HCT116 (cell line): Measurements from ENCODE around the gene NUCB1. TPM values are rescaled to one million over a fixed set of nuclear protein-coding genes. Genes with fewer than 3 reads are reported as not detected.
"Not testable (repeated sequence)": the region's sequence is repeated elsewhere in the genome, so short reads cannot be mapped to it uniquely, and the experiment has no call there.

Experiments used
- ATAC-seq: fragments of 200-7000 bp; cut with Tn5 transposase; 2 replicates; pipeline ENCODE4 v1.9.1; 2020; ENCODE audit warnings: mild to moderate bottlenecking, moderate library complexity
- BruUV-seq: library from RNA; stranded (reverse); fragments of 400-500 nt; replicated peaks from 2 replicates; lab custom pipeline; 2021; lab: Mats Ljungman, UMichigan
- CTCF ChIA-PET: fragments of 300-600 bp; sonication (Branson Sonifier 250); formaldehyde crosslinking; loops from one replicate; lab custom pipeline; 2021; ENCODE audit warnings: antibody characterized with exemption; lab: Charles Lee
- POLR2A ChIA-PET: fragments of 300-600, 350-600 bp; sonication (Branson Sonifier 250); formaldehyde crosslinking; loops from one replicate; lab custom pipeline; 2021; ENCODE audit warnings: antibody characterized with exemption; lab: Charles Lee
- RAD21 ChIA-PET, 2 experiments: fragments of 300-600 bp; sonication (Branson Sonifier 250); formaldehyde crosslinking; loops; one replicate each; lab custom pipeline; 2023; ENCODE audit warnings: low total read pairs in 2 of 2; ENCODE audit not compliant: uncharacterized antibody in 2 of 2, unreplicated experiment in 2 of 2, low non-redundant PET in 1 of 2; lab: Charles Lee
- DNase-seq: peaks from one replicate; pipeline ENCODE4 v3.0.0-alpha.2; 2010; ENCODE audit warnings: low read depth, low spot score
- H2AFZ ChIP-seq: fragments of 200-600 bp; shearing (Covaris generic), sonication (generic); 2 replicates; pipeline ENCODE4 v1.6.1; 2017; ENCODE audit warnings: low read depth, mixed run types, mixed read lengths, antibody characterized with exemption, low read length; ENCODE audit not compliant: poor library complexity, severe bottlenecking
- H3K27ac ChIP-seq: 2 replicates; pipeline ENCODE4 v1.5.1; 2012; ENCODE audit warnings: low read depth, low read length
- H3K27me3 ChIP-seq: fragments of 200-600 bp; sonication (generic); 2 replicates; pipeline ENCODE4 v1.6.1; 2016; ENCODE audit warnings: mixed run types, low read length, mixed read lengths; ENCODE audit not compliant: insufficient read depth
- H3K36me3 ChIP-seq, 2 experiments: fragments of 200-500 bp in 1 of 2; fragments of 200-600 bp in 1 of 2; sonication (Bioruptor generic) in 1 of 2; sonication (generic) in 1 of 2; 2 replicates each; pipeline versions ENCODE4 v1.5.1 to v1.6.1; 2014 to 2016; ENCODE audit warnings: low read length in 2 of 2, inconsistent platforms in 1 of 2, mixed read lengths in 1 of 2, mixed run types in 1 of 2; ENCODE audit not compliant: insufficient read depth in 2 of 2, control insufficient read depth in 1 of 2
- H3K4me1 ChIP-seq, 2 experiments: fragments of 200-600 bp in 1 of 2; sonication (generic) in 1 of 2; 2 replicates each; pipeline versions ENCODE4 v1.5.1 to v1.6.1; 2012 to 2017; ENCODE audit warnings: low read length in 2 of 2, inconsistent platforms in 1 of 2, mild to moderate bottlenecking in 1 of 2, mixed read lengths in 1 of 2, mixed run types in 1 of 2, moderate library complexity in 1 of 2; ENCODE audit not compliant: insufficient read depth in 2 of 2, control insufficient read depth in 1 of 2
- H3K4me2 ChIP-seq: fragments of 200-600 bp; sonication (generic); 2 replicates; pipeline ENCODE4 v1.6.1; 2017; ENCODE audit warnings: mixed run types, low read length, mixed read lengths
- H3K4me3 ChIP-seq, 2 experiments: fragments of 200-600 bp in 1 of 2; sonication (generic) in 1 of 2; replicated peaks in 1 of 2; 2 replicates each; pipeline ENCODE4 v1.5.1; 2011 to 2016; ENCODE audit warnings: low read length in 2 of 2, control low read depth in 1 of 2, low read depth in 1 of 2, mild to moderate bottlenecking in 1 of 2, mixed read lengths in 1 of 2, mixed run types in 1 of 2
- H3K79me2 ChIP-seq: fragments of 200-600 bp; sonication (generic); 2 replicates; pipeline ENCODE4 v1.6.1; 2017; ENCODE audit warnings: mild to moderate bottlenecking, mixed run types, low read length, moderate library complexity, mixed read lengths; ENCODE audit not compliant: insufficient read depth
- H3K9ac ChIP-seq: fragments of 200-600 bp; sonication (generic); 2 replicates; pipeline ENCODE4 v1.6.1; 2016; ENCODE audit warnings: low read length, mixed read lengths
- H3K9me2 ChIP-seq: fragments of 200-600 bp; sonication (generic), shearing (Covaris generic); 2 replicates; pipeline ENCODE4 v1.6.1; 2017; ENCODE audit warnings: mixed run types, mild to moderate bottlenecking, moderate library complexity; ENCODE audit not compliant: insufficient read depth
- H3K9me3 ChIP-seq, 2 experiments: fragments of 200-500 bp in 1 of 2; fragments of 200-600 bp in 1 of 2; sonication (Bioruptor generic) in 1 of 2; sonication (generic) in 1 of 2; 2 replicates each; pipeline ENCODE4 v1.6.1; 2014 to 2017; ENCODE audit warnings: low read length in 2 of 2, mixed read lengths in 2 of 2, inconsistent platforms in 1 of 2, low read depth in 1 of 2, mild to moderate bottlenecking in 1 of 2, mixed run types in 1 of 2, moderate library complexity in 1 of 2; ENCODE audit not compliant: control insufficient read depth in 1 of 2, insufficient read depth in 1 of 2
- H4K20me1 ChIP-seq: fragments of 200-600 bp; sonication (generic), shearing (Covaris generic); 2 replicates; pipeline ENCODE4 v1.6.1; 2017; ENCODE audit warnings: mixed run types, mild to moderate bottlenecking, moderate library complexity; ENCODE audit not compliant: insufficient read depth
- CEBPB ChIP-seq: IDR thresholded peaks from 2 replicates; pipeline ENCODE4 v1.6.1; 2012; ENCODE audit warnings: low read depth
- EGR1 ChIP-seq: IDR thresholded peaks from 2 replicates; pipeline ENCODE4 v1.6.1; 2012; ENCODE audit warnings: low read depth
- EZH2 ChIP-seq: fragments of 200-600 bp; sonication (generic); IDR thresholded peaks from 2 replicates; pipeline ENCODE4 v1.6.1; 2017; ENCODE audit warnings: antibody characterized with exemption, mixed run types
- JUND ChIP-seq: IDR thresholded peaks from 2 replicates; pipeline ENCODE4 v1.6.1; 2012
- intact Hi-C: fragments of 100-400 bp; cut with micrococcal nuclease; formaldehyde crosslinking; loops from 2 replicates; pipeline ENCODE4 v1.10.0; 2022
- total RNA-seq: library from RNA; stranded (reverse); gene quantifications from one replicate; pipeline ENCODE4 v1.2.1, GENCODE V29; 2021; ENCODE audit not compliant: unreplicated experiment
- TF ChIP-seq, protein P1 (sequence below), 3 experiments: fragments of 200-600 bp in 1 of 3; sonication (generic) in 1 of 3; IDR thresholded peaks in 2 of 3; conservative IDR thresholded peaks in 1 of 3; 2 replicates each; pipeline ENCODE4 v1.5.1; 2012 to 2017; ENCODE audit warnings: low read depth in 2 of 3, low read length in 2 of 3, antibody characterized with exemption in 1 of 3, borderline replicate concordance in 1 of 3, control low read depth in 1 of 3, mild to moderate bottlenecking in 1 of 3, mixed read lengths in 1 of 3, mixed run types in 1 of 3, moderate library complexity in 1 of 3; ENCODE audit not compliant: insufficient read depth in 1 of 3
- TF ChIP-seq, protein P2 (sequence below): IDR thresholded peaks from 2 replicates; pipeline ENCODE4 v1.6.1; 2012; ENCODE audit warnings: low read depth

The NUCB1 gene
- total RNA-seq, 1 experiment from 2014 or later, result 88.8 TPM

GRCh38 chr19:48907671-48908070, 7.6 kb downstream of the NUCB1 start:
- Histone ChIP-seq H2AFZ (no peak overlapping the region), H3K9me3 (no peaks in the 10 kb centered on the region), H3K36me3 (peaks cover 10 to 12% of the 10 kb centered on the region in 2 experiments; a peak in 3 of 4 replicates), H3K9ac (no peak overlapping the region)
- RAD21 ChIA-PET, result no interaction called here
- ATAC-seq, result no peak
- BruUV-seq, result no TSS peak
- TF ChIP-seq, protein P1, sequence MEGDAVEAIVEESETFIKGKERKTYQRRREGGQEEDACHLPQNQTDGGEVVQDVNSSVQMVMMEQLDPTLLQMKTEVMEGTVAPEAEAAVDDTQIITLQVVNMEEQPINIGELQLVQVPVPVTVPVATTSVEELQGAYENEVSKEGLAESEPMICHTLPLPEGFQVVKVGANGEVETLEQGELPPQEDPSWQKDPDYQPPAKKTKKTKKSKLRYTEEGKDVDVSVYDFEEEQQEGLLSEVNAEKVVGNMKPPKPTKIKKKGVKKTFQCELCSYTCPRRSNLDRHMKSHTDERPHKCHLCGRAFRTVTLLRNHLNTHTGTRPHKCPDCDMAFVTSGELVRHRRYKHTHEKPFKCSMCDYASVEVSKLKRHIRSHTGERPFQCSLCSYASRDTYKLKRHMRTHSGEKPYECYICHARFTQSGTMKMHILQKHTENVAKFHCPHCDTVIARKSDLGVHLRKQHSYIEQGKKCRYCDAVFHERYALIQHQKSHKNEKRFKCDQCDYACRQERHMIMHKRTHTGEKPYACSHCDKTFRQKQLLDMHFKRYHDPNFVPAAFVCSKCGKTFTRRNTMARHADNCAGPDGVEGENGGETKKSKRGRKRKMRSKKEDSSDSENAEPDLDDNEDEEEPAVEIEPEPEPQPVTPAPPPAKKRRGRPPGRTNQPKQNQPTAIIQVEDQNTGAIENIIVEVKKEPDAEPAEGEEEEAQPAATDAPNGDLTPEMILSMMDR (IDR thresholded peaks at IDR 0.05 in 2 of 3, conservative IDR thresholded peaks at IDR 0.05 in 1 of 3; ENCODE audit: borderline replicate concordance in 1 of 3, insufficient read depth in 1 of 3, low read depth in 2 of 3, low read length in 2 of 3), result no peak
- TF ChIP-seq JUND (no peak), EGR1 (no peak), EZH2 (no peak), CEBPB (no peak)
- TF ChIP-seq, protein P2, sequence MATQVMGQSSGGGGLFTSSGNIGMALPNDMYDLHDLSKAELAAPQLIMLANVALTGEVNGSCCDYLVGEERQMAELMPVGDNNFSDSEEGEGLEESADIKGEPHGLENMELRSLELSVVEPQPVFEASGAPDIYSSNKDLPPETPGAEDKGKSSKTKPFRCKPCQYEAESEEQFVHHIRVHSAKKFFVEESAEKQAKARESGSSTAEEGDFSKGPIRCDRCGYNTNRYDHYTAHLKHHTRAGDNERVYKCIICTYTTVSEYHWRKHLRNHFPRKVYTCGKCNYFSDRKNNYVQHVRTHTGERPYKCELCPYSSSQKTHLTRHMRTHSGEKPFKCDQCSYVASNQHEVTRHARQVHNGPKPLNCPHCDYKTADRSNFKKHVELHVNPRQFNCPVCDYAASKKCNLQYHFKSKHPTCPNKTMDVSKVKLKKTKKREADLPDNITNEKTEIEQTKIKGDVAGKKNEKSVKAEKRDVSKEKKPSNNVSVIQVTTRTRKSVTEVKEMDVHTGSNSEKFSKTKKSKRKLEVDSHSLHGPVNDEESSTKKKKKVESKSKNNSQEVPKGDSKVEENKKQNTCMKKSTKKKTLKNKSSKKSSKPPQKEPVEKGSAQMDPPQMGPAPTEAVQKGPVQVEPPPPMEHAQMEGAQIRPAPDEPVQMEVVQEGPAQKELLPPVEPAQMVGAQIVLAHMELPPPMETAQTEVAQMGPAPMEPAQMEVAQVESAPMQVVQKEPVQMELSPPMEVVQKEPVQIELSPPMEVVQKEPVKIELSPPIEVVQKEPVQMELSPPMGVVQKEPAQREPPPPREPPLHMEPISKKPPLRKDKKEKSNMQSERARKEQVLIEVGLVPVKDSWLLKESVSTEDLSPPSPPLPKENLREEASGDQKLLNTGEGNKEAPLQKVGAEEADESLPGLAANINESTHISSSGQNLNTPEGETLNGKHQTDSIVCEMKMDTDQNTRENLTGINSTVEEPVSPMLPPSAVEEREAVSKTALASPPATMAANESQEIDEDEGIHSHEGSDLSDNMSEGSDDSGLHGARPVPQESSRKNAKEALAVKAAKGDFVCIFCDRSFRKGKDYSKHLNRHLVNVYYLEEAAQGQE, result no peak
- TF ChIP-seq, all 23 proteins: peak for 0
- no peak overlapping the region for H3K4me3 ChIP-seq
- no peak overlapping the region for H3K27ac ChIP-seq
- H3K9me2 ChIP-seq, result no peaks in the 10 kb centered on the region
- no peaks in the 10 kb centered on the region for H4K20me1 ChIP-seq
- ChIA-PET CTCF (no interaction called here), POLR2A (no interaction called here)
- DNase-seq, result no peak
- H3K79me2 ChIP-seq, result no peaks in the 10 kb centered on the region
- no peaks in the 10 kb centered on the region for H3K27me3 ChIP-seq
- intact Hi-C loops, result no loop called here
- H3K4me1 ChIP-seq, result no peaks in the 10 kb centered on the region
- H3K4me2 ChIP-seq, result no peak overlapping the region

DNA sequence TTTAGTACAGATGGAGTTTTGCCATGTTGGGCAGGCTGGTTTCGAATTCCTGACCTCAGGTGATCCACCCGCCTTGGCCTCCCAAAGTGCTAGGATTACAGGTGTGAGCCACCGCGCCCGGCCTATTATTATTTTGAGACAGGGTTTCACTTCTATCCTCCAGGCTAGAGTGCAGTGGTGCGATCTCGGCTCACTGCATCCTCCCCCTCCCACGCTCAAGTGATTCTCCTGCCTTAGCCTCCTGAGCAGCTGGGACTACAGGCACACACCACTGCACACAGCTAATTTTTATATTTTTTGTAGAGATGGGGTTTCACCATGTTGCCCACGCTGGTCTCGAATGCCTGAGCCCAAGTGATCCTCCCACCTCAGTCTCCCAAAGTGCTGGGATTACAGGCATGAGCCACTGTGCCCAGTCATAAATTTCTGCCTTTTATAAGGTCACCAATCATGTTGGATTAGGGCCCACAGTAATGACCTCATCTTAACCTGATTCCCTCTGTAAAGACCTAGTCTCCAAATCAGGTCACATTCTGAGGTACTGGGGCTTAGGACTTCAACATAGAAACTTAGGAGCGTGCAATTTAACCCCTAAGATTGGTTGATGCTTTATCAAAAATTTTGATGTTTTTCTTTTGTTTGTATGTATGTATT, 9.4 kb downstream of the NUCB1 start:
- H3K27me3 ChIP-seq, RAD21 ChIA-PET, intact Hi-C loops, H3K9ac ChIP-seq, H3K27ac ChIP-seq, H3K9me3 ChIP-seq, H3K9me2 ChIP-seq, DNase-seq, H2AFZ ChIP-seq, H3K79me2 ChIP-seq, H3K4me3 ChIP-seq, CTCF ChIA-PET, BruUV-seq, ATAC-seq, H3K4me2 ChIP-seq, H3K4me1 ChIP-seq, POLR2A ChIA-PET, H4K20me1 ChIP-seq: not testable (repeated sequence)
- H3K36me3 ChIP-seq, result peaks cover 10 to 18% of the 10 kb centered on the region in 2 experiments
